Muscle of back (tissue), 11 donors: ENCODE data around the gene COMMD1. TPM values are rescaled to one million over a fixed set of nuclear protein-coding genes. Genes with fewer than 3 reads are reported as not detected.
A peak's percentile ranks its signal among the peaks of the same experiment; 100 is the strongest.

Experiments used
- DNase-seq, 3 donors: peaks; one replicate each; pipeline versions ENCODE4 v3.0.0 to v3.0.0-alpha.2; 2013
- polyA plus RNA-seq, 10 donors: library from polyadenylated mRNA; unstranded; fragments of 120-200 nt; gene quantifications; one replicate each; pipeline ENCODE4 v1.2.1, GENCODE V29; 2013; ENCODE audit not compliant: insufficient read length in 10 of 10

COMMD1 gene
- polyA plus RNA-seq, 10 donors, result 49.7 to 85.8 (median 73.1) TPM

- DNase-seq, result peak in 2 of 3 donors; percentile 25 to 49
Measured at GRCh38 chr2:62175728-62176127, 270.3 kb downstream of the COMMD1 start.

DNA sequence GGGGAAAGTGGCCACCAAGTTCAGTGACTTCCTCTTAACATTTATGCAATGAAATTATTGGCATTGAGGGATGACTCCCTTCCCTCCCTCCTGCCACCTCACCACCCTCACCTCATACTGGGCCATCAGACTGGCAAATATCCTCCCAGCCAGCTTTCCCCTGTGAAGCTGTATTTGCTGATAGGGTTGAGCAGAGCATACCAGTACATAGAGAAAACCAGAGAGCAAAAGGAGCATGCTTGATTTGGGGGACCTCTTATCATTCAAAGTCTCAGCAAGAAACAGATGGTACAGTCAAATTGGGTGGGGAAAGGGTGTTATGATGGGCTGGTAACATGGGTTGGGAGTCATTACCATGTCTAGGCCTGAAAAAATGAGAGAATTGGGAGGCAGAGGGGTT is 271.3 kb downstream of the COMMD1 start:
- no peak for DNase-seq

DNA sequence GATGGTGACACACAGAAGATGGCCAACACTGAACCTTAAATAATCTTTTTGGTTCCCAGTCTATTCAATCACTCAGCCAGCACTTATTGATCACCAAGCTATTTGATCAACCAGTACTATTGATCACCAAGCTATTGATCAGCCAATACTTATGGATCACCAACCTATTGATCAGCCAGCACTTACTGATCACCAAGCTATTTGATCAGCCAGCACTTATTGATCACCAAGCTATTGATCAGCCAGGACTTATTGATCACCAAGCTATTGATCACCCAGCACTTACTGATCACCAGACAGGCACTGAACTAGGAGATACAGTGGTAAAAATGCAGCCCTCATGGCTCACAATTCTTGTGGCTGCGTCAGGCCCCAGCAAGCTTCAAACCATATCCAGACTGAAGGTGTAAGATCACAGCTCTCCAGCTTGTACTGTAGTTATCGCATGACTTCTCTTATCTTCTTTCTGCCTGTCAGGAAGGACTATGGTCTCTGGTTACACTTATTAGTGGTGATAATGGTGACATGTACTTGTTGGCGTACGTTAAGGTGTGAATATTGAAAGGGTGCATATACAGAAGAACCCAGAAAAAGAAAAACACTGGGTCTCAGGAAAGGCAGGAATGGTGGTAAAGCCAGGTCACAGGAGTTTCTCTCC is 272.0 kb downstream of the COMMD1 start:
- no peak for DNase-seq

- DNase-seq, result peak in 2 of 3 donors; percentile 79 to 85
Measured at GRCh38 chr2:62178741-62179271, 273.3 kb downstream of the COMMD1 start.

DNA sequence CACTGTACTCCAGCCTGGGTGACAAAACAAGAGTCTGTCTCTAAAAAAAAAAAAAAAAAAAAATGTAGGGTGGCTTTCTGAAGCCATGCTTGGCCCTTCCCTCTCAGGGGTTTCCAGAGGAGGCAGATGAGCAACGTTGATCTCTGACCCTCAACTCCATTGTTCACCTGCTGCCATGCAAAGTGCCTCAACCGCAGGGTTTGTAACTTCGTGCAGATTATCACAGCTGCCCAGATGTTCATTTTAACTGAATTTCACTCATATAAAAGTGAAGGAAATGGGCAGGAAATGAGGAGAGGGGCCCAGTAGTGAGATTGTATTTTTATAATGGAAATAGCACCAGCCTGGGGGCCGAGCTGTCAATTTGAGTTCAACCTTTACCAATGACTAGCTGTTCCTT is 275.5 kb downstream of the COMMD1 start:
- DNase-seq, result no peak

- DNase-seq, result no peak
Measured at GRCh38 chr2:62181843-62182242, 276.4 kb downstream of the COMMD1 start.

DNA sequence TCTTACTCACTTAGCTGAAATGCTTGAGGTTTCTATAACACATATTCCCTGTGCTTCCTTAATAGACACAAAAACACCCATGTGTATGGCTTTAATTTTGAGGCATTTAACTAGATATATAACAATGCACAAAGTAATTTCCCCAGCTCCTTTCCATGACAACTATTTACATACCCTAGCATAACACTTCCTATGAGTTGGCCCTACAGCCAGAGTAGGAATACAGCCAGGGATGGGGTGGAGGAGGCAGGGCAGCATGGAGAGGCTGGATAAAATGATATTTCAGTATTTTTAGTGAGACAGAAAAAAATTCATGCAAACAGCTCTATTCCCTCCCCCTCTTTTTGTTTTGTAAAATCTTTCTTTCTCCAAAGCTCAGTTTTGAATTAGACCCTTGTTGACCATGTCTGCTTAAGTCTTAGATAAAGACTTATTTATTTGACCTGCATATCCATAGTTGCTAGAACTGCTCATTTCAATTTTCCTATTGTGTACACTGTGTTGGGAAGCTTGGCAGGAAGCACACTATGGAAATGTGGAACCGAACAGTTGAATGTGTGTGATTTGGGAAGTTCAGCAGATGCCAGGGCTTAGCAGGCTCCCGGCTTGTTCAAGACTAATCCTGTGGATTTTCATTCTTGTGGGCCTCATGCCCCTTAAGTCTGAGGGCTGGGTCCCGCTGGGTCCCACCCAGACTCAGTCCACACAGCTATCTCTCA is 279.2 kb downstream of the COMMD1 start:
- peak in 2 of 3 donors; percentile 22 to 27 for DNase-seq

Other genes with a start within 250 kb of the COMMD1 start
- gene FAM161A, start 51.6 kb upstream of the COMMD1 start, polyA plus RNA-seq, result 10 to 100 TPM in 5 of 10 donors, 1 to 10 TPM in 5; 7.1 to 17.7 (median 9.9) TPM
- 100 to 1,000 TPM; 107 to 137 (median 118) TPM for gene CCT4, start 17.0 kb upstream of the COMMD1 start, polyA plus RNA-seq